ENCODE results near the gene C6orf132.
"Not testable (repeated sequence)": the region's sequence is repeated elsewhere in the genome, so short reads cannot be mapped to it uniquely, and the experiment has no call there.

Gene C6orf132

GRCh38 chr6:42154461-42155209 lies 12.2 kb upstream of the C6orf132 start:
- no peak overlapping the region for H3K9ac ChIP-seq (ENCODE audit: low read depth, low read length, poor library complexity, severe bottlenecking)
- no peaks in the 10 kb centered on the region for H3K9me3 ChIP-seq (ENCODE audit: insufficient read depth, low read depth, low read length)
- H3K4me2 ChIP-seq (ENCODE audit: low read depth, low read length, poor library complexity, severe bottlenecking) = no peak overlapping the region
- no peaks in the 10 kb centered on the region for H3K79me2 ChIP-seq (ENCODE audit: insufficient read depth, low read length)
- H3K4me3 ChIP-seq (ENCODE audit: low read length, poor library complexity, severe bottlenecking) = no peak overlapping the region
- H3K4me1 ChIP-seq (ENCODE audit: insufficient read depth, low read length, poor library complexity, severe bottlenecking) = no peaks in the 10 kb centered on the region
- H3K9me2 ChIP-seq (replicated peaks; ENCODE audit: low read depth, low read length) = no peaks in the 10 kb centered on the region
- H2AFZ ChIP-seq (ENCODE audit: low read length) = no peak overlapping the region
- no peaks in the 10 kb centered on the region for H4K20me1 ChIP-seq (ENCODE audit: insufficient read depth, low read length, poor library complexity, severe bottlenecking)
- no peaks in the 10 kb centered on the region for H3K27me3 ChIP-seq (ENCODE audit: insufficient read depth, low read length, poor library complexity, severe bottlenecking)
- H3F3A ChIP-seq (ENCODE audit: low read depth) = no peaks in the 10 kb centered on the region
- H3K36me3 ChIP-seq (ENCODE audit: insufficient read depth, low read length) = no peaks in the 10 kb centered on the region
- TF ChIP-seq CTCF (conservative IDR thresholded peaks at IDR 0.05; ENCODE audit: low read length) = no peak
- no peak for TF ChIP-seq EZH2phosphoT487 (IDR thresholded peaks at IDR 0.05; ENCODE audit: borderline replicate concordance)

- Histone ChIP-seq H3K79me2 (ENCODE audit: insufficient read depth, low read length) (no peaks in the 10 kb centered on the region), H3K27me3 (ENCODE audit: insufficient read depth, low read length, poor library complexity, severe bottlenecking) (no peaks in the 10 kb centered on the region), H3K36me3 (ENCODE audit: insufficient read depth, low read length) (no peaks in the 10 kb centered on the region), H3K9ac (ENCODE audit: low read depth, low read length, poor library complexity, severe bottlenecking) (no peak overlapping the region), H3K4me1 (ENCODE audit: insufficient read depth, low read length, poor library complexity, severe bottlenecking) (no peaks in the 10 kb centered on the region), H3K9me2 (replicated peaks; ENCODE audit: low read depth, low read length) (no peaks in the 10 kb centered on the region), H3K4me3 (ENCODE audit: low read length, poor library complexity, severe bottlenecking) (no peak overlapping the region), H3F3A (ENCODE audit: low read depth) (no peaks in the 10 kb centered on the region), H3K4me2 (ENCODE audit: low read depth, low read length, poor library complexity, severe bottlenecking) (no peak overlapping the region), H3K9me3 (ENCODE audit: insufficient read depth, low read depth, low read length) (no peaks in the 10 kb centered on the region), H2AFZ (ENCODE audit: low read length) (no peak overlapping the region), H4K20me1 (ENCODE audit: insufficient read depth, low read length, poor library complexity, severe bottlenecking) (no peaks in the 10 kb centered on the region)
- TF ChIP-seq CTCF (conservative IDR thresholded peaks at IDR 0.05; ENCODE audit: low read length) (no peak), EZH2phosphoT487 (IDR thresholded peaks at IDR 0.05; ENCODE audit: borderline replicate concordance) (no peak)
These were observed 11.5 kb upstream of the C6orf132 start for GRCh38 chr6:42153921-42154320.

GRCh38 chr6:42152528-42153213 lies 10.3 kb upstream of the C6orf132 start:
- H2AFZ ChIP-seq (ENCODE audit: low read length); H3K79me2 ChIP-seq (ENCODE audit: insufficient read depth, low read length); H3F3A ChIP-seq (ENCODE audit: low read depth); H3K9me3 ChIP-seq (ENCODE audit: insufficient read depth, low read depth, low read length); H3K9me2 ChIP-seq (replicated peaks; ENCODE audit: low read depth, low read length); H3K9ac ChIP-seq (ENCODE audit: low read depth, low read length, poor library complexity, severe bottlenecking); H4K20me1 ChIP-seq (ENCODE audit: insufficient read depth, low read length, poor library complexity, severe bottlenecking); H3K36me3 ChIP-seq (ENCODE audit: insufficient read depth, low read length); H3K27me3 ChIP-seq (ENCODE audit: insufficient read depth, low read length, poor library complexity, severe bottlenecking); H3K4me2 ChIP-seq (ENCODE audit: low read depth, low read length, poor library complexity, severe bottlenecking); H3K4me1 ChIP-seq (ENCODE audit: insufficient read depth, low read length, poor library complexity, severe bottlenecking); H3K4me3 ChIP-seq (ENCODE audit: low read length, poor library complexity, severe bottlenecking): not testable (repeated sequence)

Measured in Loucy (cell line).